ENCODE measurements around the gene LSAMP.
"Not testable (repeated sequence)": the region's sequence is repeated elsewhere in the genome, so short reads cannot be mapped to it uniquely, and the experiment has no call there.

LSAMP gene

DNA sequence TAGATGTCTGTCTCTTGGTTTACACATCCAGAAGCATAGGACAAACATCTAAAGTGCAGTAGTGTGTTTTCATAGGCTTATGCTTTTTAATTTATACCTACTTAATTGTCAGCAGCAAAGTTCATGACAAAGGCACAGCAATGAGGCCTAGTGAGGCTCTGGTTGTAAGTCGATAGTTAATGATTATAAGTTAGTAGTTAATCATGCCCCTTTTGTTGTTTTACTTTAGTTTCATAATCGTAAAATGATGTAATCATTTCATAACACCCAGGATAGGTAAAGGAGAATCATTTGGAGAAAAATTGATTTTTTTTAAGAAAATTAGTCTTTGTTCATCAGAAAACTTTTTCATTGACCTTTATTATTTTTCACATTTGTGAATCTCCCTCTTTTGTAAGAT is 351.9 kb downstream of the LSAMP start:
- DNase-seq: no peak

DNA sequence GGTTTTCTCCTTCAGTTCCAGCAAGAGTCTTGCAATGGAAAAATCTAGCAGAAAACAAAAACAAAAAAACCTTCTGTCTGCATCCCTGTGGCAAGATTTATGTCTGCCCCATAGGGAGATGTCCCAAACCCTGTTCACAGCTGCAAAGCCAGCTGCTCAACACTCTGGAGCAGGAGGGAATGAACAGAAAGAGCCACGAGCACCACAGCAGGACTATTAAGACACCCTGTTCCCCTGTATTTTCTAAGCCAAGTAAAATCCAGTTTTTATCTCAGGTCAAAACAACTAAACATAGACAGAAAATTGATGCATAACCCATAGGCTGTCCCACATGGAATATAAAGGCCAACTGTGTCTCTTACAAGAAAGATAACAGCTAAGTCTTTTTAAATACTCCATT is 357.9 kb downstream of the LSAMP start:
- DNase-seq: no peak

DNA sequence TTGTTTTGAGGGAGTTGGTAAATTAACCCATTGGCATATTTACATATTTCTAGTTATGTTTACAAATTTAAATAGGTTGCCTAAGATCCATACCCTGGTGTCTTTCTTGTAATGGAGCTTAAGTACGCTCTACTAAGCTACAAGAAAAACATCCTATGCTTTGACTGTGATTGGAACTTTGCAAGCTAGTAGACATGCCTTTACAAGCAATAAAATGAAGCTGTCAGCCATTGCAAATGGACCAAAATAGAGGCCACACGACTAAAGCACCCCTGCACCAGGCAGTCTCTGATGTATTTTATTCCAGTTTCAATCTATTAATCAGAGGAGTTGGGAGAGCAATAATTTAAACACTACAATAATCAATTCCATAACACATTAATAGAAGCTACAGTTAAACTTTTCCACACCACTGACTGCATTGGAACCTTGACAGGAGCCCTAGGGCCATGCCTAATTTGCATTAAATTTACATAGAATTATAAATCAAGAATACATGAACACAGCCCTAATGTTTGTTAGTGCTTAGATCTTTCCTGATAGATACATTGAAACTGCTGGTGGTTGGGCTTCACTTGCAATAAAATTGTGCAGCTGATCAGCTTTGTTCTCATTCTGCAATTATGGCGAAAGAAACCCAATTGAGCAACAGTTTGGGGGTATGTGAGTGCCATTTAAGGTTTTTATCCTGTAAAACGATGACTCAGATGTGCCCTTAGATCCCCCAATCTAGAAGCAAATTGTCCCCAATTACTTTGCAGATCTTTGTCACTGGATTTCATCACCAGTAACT is 360.1 kb downstream of the LSAMP start:
- DNase-seq: no peak

DNA sequence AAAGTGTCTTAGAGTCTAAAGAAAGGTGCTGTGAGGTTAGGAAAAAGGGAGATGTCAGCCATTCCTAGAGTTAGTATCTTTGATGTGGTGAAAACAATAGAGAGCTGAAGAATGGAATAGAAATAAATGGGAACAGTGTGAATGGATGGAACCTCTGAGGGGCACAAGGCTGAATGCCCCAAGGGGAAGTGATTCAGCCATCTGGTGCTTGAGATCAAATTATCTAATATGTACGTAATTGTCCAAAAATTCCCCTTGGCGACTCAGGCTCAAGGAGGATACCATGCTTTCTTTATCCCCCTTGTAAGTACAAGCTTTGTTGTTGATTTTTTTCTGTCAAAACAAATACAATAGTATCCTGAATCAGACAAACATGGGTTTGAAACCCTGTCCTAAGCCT is 361.6 kb downstream of the LSAMP start:
- no peak for DNase-seq

DNA sequence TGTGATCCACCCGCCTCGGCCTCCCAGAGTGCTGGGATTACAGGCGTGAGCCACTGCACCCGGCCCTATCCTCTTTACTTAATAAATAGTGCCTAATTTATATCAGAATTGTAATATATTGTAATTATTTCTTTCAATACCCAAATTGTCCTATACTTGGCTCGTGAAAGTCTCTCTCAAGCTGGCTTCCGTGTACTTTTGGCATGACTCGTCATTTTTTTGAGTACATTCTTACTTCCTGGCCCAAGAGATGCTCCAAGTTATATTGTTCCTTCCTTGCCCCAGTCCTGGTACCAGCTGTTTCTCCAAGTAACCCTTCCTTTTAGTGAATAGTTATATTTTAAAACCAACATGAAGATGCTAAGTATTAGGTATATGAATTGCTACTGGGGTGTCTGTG is 366.7 kb downstream of the LSAMP start:
- DNase-seq: no peak

DNA sequence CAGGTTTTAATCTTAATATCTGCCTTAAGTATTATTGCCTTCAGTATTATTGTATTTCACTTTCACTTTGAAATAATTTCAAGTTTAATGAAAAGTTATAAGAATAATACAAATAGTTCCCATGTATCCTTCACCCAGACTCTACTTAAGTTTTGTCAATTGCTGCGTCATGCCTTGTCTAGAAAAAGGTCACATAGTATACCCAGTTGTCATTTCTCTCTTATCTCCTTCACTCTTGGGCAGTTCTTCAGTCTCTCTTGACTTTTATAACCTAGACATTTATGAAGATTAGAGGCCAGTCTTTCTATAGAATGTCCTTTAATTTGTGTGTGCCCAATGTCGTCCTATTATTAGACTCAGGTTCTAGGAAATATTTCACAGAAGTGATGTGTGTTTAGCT is 367.7 kb downstream of the LSAMP start:
- DNase-seq: no peak

DNA sequence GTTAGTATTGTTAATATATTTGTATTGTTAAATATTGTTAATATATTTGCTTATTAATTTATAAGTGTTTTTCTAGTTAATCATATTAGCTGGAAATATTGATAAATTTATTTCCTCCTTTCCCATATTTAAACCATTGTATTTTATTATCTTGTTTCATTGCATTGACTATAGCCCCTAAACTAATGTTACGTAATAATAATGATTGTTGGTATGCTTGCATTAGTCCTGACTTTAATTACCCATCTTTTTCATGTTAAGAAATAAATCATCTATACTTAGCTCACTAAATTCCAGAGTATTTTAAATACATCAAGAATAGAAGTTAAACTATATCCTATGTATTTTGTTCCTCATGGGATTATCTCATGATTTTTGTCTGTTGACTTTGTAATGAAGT is 368.2 kb downstream of the LSAMP start:
- DNase-seq: no peak

DNA sequence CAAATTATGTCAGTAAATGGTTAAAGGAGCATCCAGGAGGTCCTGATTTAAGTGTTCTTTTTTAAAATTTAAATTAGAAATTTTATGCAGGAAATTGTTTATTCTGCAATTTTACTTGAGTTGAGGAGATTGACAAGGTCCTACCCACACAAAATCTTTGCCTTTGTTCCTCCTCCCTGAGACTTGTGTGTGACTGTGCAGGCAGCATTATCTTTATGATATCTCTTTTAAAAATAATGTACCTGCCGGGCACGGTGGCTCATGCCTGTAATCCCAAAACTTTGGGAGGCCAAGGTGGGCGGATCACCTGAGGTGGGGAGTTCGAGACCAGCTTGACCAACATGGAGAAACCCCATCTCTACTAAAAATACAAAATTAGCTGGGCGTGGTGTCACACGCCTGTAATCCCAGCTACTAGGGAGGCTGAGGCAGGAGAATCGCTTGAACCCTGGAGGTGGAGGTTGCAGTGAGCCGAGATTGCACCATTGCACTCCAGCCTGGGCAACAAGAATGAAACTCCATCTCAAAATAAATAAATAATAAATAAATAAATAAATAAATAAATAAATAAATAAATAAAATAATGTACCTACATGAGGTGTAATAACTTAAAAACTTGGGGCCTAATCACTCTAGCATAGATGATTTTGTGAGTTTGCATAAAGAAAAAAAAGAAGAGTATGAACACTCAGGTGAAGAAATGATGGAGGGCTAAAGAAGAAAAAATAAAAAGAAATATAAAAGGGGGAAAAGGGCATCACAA is 374.6 kb downstream of the LSAMP start:
- not testable (repeated sequence) for DNase-seq

DNA sequence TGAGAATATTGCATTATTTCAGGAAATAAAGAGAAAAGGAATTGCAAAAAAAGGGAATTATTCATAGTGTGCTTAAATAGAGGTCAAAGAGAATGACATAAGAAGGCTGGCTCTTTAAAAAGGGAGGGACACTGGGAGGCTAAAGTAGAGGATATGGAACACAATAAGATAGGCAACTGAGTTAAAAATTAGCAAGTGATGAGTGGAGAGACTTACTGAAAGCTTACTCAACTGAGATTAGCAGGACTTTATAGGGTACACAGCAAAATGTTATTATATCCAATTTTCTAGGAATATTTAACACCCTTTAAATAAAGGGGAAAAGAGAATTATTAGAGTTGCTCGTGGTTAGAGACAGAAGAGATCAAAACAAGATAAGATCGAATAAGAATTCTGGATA is 375.2 kb downstream of the LSAMP start:
- no peak for DNase-seq

DNA sequence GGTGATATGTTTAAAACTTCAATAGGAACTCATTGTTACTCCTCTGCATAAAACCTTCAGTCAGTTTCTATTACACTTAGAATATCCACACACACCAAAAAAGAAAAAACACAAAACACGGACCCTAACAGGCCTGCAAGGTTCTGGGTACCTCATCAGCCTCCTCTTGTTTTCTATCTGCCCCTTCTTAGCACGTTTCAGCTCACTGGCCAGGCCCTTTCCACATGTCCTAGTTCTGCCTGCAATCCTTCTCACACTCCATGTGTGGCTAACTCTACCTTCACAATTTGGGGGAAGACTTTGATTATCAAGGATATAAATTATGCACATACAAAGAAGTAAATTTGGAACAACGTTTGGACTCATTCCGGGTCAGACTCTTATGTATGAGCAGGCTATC is 376.3 kb downstream of the LSAMP start:
- DNase-seq: no peak

DNA sequence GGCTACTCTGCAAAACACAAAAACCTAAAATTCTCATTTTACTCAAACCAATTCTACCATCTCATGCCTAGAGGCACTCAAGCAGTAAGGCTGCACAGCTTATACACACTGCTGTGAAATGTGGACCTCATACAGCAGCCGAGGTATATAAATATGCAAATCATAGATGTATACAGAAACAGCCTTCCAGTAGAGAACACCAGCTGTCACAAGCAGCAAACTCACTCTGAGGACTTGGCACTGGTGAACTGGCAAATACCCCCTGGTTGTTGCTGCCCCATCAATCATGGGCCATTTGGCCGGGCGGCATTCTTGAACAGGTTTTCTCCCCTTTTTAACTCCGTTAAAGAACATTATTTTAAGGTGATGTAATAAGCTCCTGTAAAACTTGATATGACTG is 378.0 kb downstream of the LSAMP start:
- DNase-seq: no peak

DNA sequence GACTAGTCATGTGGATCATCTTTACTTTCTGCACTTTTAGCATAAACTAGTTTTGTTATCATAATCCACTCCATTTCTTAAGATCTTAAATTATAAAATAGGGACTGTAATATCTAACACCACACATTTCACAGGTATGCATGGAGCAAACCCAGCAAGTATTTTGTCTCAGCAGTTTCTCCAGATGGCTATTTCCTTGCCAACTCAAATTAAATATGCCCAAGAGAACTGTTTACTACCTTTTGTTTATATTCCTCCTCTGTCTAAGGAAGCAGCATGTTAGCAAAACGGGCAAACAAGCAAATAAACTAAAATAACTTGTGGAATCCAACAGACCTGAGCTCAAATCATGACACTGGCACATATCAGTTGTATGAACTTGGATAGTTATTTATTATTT is 379.8 kb downstream of the LSAMP start:
- no peak for DNase-seq

DNA sequence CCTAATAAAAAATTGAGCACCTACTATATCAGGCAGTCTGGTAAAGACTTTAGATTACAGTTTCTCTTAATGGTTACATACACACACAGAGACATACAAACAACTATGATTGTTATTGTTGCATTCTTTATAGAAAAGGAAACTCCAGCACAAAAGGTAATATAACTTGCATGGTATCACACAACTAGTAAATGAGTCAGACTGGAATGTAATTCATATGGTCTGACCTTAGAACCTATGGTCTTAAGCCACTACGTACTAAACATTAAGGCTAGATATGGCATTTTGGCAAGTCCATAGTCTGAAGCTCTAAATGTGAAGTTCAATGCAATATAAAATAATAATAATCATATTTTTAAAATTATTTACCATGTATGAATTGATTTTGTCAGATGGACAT is 380.6 kb downstream of the LSAMP start:
- DNase-seq: no peak

DNA sequence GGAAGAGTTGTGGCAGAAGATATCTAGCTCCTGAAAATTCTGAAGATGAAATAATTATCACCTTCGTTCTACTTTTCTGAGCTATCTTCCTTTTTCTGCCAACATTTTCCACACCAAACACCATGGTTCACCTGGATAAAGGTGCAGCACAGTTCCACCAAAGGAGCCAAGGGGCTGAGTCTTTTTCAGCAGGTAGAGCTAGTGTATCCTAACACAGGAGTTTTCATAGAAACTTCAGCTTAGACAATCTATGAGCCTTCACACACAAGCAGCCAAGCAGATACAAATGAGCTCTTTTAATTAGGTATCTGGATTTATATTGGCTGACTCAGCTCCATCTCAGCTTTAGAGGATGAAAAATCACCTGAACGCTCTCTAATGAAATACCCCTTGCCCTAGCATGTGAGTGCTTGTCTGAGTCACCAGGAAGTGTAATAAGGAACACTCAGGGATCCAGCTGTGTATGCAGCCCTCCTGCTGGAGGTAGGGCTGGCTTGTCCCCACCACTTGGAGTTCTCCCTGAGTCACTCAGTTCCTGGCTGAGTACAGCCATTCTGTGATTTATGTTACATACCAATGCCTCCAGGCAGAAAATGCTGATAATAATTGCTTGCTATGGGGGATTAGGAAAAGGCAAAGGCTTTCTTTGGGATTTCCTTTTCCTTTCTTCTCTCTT is 385.7 kb downstream of the LSAMP start:
- DNase-seq: no peak

DNA sequence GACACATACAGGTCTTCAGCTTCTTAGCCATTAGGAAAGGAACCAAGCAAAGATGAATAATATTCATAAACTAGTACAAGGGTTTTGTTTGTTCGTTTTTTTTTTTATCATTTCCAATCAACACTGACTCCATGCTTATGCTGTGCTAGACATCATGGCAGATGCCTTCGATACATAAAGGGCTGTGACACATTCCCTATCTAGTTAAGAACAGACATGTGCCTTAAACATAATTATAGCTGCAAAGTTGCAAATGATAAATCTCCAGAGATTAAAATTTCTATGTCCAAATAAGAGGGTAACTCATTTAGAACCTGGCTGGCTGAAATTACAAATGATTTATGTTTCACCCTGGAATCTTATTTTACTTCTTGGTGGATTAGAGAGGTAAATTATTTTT is 386.4 kb downstream of the LSAMP start:
- DNase-seq: no peak

DNA sequence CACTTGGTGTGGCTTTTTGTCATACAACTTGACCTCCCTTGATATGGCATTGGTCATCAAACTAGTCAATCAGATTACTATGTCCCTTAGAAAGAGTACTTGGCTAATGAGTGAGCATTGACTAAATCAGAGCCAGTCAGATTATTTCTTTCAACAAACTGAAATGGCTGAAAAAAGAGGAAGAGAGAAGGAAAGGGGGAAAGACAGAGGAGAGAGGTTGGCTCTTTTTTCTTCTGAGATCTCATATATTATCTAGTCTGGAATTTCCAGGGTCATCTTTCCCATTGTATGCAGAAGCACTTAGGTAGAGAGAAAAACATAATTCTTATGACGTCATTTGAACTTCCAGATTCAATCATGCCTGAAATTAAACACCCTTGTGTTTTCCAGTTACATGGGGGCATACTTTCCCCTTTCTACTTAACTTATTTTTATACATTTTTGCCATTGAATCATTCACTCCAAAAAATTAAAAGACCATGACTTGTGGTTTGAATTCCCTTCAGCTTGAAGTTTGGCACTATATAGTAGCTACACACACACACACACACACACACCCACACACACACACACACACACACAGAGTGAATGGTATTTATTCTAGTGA is 387.8 kb downstream of the LSAMP start:
- DNase-seq: no peak

DNA sequence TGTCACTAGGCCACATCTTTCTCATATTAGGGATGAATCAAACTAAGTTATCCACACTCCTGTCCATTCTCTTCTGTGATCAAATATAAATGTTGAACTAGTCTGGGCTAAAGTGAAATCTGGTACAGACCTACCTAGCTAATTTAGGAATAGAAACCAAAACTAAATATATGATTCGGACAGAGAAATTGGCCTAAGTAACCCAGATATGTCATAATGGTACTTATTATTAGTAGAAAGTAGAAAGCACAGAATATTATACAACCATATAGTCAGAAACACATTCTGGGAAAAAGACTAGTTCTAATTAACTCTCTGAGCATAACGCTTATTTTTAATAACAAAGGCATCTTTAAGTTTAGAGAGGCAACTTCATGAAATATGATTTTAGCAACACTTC is 389.0 kb downstream of the LSAMP start:
- DNase-seq: no peak

DNA sequence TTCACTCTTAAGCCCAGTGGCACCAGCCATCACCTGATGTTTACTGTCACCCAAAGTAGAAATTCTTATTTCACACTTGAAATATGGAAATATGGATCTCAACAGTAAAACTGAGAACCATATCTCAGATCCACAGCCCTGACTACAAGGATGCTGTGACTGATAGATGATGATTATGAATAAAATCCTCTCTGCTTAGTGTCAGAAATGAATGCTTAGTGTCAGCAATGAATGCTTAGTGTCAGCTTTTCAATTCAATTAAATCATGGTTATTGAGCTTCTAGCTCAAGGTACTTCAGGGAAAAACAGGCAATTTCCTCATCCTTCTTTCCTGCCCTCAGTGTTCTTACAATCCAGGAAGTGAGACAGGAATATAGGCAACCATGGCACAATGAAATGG is 392.3 kb downstream of the LSAMP start:
- no peak for DNase-seq

DNA sequence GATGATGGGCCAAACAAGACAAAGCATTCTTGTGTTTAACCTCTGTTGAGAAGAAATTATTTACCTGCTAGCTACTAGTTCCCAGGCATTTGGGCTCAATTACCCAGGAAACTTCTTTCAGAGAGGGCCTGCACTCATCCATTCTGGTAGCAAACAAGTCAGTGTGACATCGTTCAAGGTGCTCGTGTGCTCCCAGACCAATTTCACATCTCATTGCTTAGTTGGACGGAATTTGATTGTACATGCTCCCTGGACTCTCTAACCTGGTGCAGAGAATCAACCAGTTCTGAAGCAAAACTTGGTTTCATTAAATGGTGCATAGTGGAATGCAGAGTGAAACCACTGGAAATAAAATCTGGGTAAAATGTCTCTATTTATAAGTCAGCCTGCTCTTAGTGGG is 392.7 kb downstream of the LSAMP start:
- DNase-seq: no peak

DNA sequence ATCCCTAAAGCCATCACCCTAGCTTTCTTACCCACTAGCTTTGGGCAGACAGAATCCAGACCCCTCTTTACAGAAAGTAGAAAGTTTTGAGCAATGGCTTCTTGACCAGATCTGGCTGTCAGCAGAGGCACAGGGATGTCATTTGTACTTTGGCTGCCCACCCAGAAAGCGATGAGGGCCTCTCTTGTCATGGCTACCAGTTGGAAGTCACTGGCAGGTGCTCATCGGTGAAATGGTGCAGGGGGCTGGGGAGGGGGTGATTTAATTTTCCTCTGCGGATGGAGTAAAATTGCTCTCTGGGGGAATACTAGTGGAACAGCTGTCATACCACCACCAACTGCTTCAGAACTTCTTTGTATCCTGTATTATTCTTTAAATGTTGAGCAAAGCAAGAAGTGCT is 393.7 kb downstream of the LSAMP start:
- no peak for DNase-seq

DNA sequence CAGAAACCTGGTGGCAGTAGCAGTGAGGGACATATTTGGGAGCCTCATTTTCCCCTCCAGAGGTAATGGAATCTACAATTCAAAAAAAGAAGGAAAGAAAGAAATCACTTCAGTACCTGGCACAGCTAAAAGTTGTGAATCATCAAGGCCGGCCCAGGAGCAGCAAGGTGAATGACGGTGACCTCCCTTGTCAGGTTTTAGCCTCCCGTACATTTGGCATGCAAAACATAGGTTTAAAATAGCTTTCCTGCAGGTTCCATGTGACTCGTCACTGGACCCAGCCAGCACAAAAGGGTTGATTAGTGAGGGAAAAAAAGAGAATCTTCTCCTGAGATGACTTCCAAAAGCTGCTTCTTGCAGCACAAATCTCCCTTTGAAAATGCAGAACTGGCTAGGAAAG is 394.2 kb downstream of the LSAMP start:
- no peak for DNase-seq

DNA sequence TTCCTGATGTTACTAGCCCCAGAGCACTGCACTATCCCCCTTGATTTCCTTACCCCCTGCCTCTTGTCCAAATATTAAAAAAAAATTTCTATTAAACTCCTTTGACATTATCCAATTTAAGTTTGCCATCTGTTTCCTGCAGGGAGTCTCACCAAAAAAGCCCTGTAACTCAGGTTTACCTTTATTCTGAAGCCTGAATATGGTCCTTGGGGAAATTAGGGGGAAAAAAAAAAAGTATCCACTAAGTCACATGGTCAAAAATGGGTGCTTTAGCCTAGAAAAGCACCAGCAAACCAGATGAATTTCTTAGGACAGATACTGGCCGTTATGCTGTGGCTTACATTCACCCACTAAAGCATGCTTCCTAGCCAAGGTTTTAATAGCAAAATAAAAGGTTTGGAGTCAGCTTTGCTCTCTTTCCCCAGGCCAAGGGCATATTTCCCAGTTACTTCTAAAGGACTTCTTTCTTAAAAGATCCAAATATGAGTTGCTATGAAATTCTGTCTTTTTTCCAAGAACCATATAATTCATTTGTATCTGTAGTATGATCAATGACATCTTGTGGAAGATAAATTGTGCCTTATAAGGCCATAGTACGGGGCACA is 394.9 kb downstream of the LSAMP start:
- no peak for DNase-seq

DNA sequence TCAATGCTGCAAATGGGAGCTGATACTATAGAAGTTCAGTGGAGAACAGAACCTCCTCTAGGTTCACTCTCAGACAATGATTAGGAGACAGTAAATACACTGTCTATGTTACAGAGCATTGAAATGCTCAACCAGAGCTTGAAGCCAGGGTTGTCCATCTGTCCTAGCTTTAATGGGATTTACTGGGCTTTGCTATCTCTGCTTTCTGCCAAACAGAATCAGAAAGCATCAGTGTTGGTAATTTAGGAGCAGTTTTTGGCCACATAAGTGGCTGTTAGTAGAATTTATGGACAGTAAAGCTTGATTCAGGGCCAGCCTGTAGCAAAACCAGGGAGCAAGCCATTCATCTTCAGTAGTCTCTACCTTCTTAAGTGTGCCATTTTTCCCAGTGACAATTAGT is 396.3 kb downstream of the LSAMP start:
- DNase-seq: no peak
